ENCODE data around the gene EIF2B5. TPM values are rescaled to one million over a fixed set of nuclear protein-coding genes. Genes with fewer than 3 reads are reported as not detected.
A peak's percentile ranks its signal among the peaks of the same experiment; 100 is the strongest.

EIF2B5 gene
- total and polyA plus RNA-seq, 5 donors from 2014 or later = 50.6 to 60.1 (median 53.9) TPM

DNA sequence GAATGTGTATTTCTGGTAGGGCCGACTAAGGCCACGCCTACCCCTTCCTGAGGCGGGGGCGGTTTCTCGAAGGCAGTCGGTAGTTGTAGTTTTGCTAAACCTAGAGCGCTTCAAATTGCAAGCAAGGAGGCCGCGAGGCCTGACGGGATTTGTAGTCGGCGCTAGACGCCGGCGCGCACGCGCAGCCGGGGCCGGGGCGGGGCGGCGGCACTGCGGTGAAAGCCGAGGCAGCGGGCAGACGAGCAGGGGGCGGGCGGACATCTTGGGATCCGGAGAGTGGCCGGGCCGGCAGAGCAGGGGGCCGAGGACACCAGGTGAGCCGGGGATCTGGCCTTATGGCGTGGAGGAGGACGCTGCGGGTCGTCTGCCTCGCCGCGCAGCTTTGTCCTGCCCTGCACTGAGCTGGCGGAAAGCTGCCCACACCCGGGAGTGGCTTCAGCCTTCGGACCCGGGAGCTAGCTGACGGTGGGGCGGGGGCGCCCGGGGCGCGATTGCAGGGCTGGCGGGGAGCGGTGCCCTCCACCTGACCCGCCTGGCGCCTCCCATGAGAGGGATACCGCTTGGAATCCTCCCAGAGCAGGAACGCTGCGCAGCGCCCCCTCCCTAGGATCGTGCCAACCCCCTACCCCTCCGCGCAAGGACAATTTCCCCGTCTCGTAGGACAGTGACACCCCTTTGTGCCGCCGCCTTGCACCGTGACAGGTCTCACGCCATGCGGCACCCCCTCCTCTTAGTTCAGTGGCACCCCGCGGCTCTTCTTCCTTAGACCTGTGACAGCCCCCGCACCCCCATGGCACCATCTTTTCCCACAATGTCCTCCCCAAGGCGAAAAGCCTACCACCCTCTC, 39.7 kb downstream of the EIF2B5 start, which contains the start of gene AP2M1:
Gene AP2M1 (plus strand): TSS at position 210 of the 847 bp plus-strand sequence. CDS start 2,139 bp downstream, outside the sequence.
- H3K27ac Mint-ChIP-seq = peak within 1 kb of the TSS; percentile 82 to 93 (median 88)
- H3K4me1 Mint-ChIP-seq = peaks cover 4 to 45% (median 29%) of the 10 kb centered on the region in 4 donors
- DNase-seq (peak; percentile 96 to 98 (median 98)), ATAC-seq (ENCODE audit: low read depth in 2 of 2) (peak; percentile 98)
- H3K4me1 ChIP-seq (ENCODE audit: control insufficient read depth, insufficient read depth, low read length, poor library complexity, severe bottlenecking) = peaks cover 29% of the 10 kb centered on the region
- H3K27ac ChIP-seq (ENCODE audit: insufficient read depth, low read length, poor library complexity, severe bottlenecking) = peak within 1 kb of the TSS; percentile 77
- peaks cover 23% of the 10 kb centered on the region for H3K36me3 ChIP-seq (ENCODE audit: control insufficient read depth, insufficient read depth, low read length)
- H3K4me3 Mint-ChIP-seq = peak within 1 kb of the TSS; percentile 96 to 98 (median 98)
- H3K9me3 ChIP-seq (ENCODE audit: control insufficient read depth in 2 of 2, low read length in 2 of 2) = no peaks in the 10 kb centered on the region
- H3K27me3 Mint-ChIP-seq = peaks cover 5% of the 10 kb centered on the region
- peaks cover 27% of the 10 kb centered on the region for H3K36me3 Mint-ChIP-seq
- H3K27me3 ChIP-seq (ENCODE audit: control insufficient read depth, insufficient read depth, low read length) = no peaks in the 10 kb centered on the region
- peaks cover 0 to 2% (median 0%) of the 10 kb centered on the region in 7 donors for H3K9me3 Mint-ChIP-seq
- peak within 1 kb of the TSS; percentile 78 for H3K4me3 ChIP-seq (ENCODE audit: low read depth, low read length)

DNA sequence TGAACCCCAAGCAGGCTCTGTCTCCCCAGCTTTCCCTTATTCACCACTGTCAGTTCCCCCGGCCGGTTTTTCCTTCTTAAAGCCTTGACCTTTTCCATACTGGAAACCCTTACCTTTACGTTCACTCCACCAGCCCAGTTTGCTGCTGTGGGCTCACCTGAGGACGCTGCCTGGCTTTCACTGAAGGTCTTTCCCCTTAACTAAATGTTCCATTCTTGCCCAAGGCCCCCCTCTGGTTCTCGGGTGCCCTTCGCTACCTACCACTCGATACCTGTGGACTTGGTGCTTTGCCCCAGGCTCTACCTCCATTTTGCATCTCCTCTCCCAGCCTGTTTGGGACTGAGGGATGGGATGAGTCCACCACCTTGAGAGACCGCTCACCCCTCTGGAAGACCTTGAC, 40.3 kb downstream of the EIF2B5 start:
- H3K4me1 Mint-ChIP-seq = peaks cover 4 to 45% (median 29%) of the 10 kb centered on the region in 4 donors
- Histone ChIP-seq H3K36me3 (ENCODE audit: control insufficient read depth, insufficient read depth, low read length) (peaks cover 30% of the 10 kb centered on the region), H3K4me1 (ENCODE audit: control insufficient read depth, insufficient read depth, low read length, poor library complexity, severe bottlenecking) (peaks cover 29% of the 10 kb centered on the region), H3K4me3 (ENCODE audit: low read depth, low read length) (peak overlapping the region; percentile 78), H3K27me3 (ENCODE audit: control insufficient read depth, insufficient read depth, low read length) (no peaks in the 10 kb centered on the region), H3K9me3 (ENCODE audit: control insufficient read depth in 2 of 2, low read length in 2 of 2) (no peaks in the 10 kb centered on the region), H3K27ac (ENCODE audit: insufficient read depth, low read length, poor library complexity, severe bottlenecking) (peak overlapping the region; percentile 77)
- no peak for DNase-seq
- peaks cover 33% of the 10 kb centered on the region for H3K36me3 Mint-ChIP-seq
- no peak for ATAC-seq (ENCODE audit: low read depth in 2 of 2)
- peaks cover 5% of the 10 kb centered on the region for H3K27me3 Mint-ChIP-seq
- H3K27ac Mint-ChIP-seq = peak overlapping the region; percentile 34 to 93 (median 88)
- peak overlapping the region; percentile 96 to 98 (median 98) for H3K4me3 Mint-ChIP-seq
- peaks cover 0 to 2% (median 0%) of the 10 kb centered on the region in 7 donors for H3K9me3 Mint-ChIP-seq

DNA sequence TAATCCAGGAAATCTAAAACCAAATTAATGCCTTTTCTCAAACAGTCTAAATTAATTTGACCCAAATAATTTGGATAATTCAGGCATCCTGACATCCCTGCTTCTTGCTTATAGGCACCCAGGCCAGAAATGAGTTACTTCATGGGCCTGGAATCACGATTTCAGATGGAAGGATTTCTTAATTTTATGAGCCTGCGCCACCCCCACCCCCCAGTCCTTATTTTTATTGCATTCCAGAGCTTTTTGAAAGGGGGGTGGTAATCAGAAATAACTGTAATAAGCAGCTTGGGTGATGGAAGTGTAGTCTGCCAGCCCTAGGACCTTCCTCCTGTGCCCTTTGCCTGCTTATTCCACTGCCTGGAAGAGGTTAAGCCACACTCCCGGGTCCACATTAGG, 40.8 kb downstream of the EIF2B5 start:
- Mint-ChIP-seq H3K27me3 (peaks cover 5% of the 10 kb centered on the region), H3K9me3 (peaks cover 0 to 2% (median 0%) of the 10 kb centered on the region in 7 donors), H3K27ac (peak overlapping the region; percentile 34 to 88 (median 36)), H3K4me3 (peak overlapping the region; percentile 96 to 98 (median 98)), H3K4me1 (peaks cover 4 to 45% (median 29%) of the 10 kb centered on the region in 4 donors), H3K36me3 (peaks cover 35% of the 10 kb centered on the region)
- peaks cover 34% of the 10 kb centered on the region for H3K36me3 ChIP-seq (ENCODE audit: control insufficient read depth, insufficient read depth, low read length)
- H3K4me3 ChIP-seq (ENCODE audit: low read depth, low read length) = peak overlapping the region; percentile 78
- no peak for ATAC-seq (ENCODE audit: low read depth in 2 of 2)
- DNase-seq = no peak
- H3K27ac ChIP-seq (ENCODE audit: insufficient read depth, low read length, poor library complexity, severe bottlenecking) = no peak overlapping the region
- no peaks in the 10 kb centered on the region for H3K9me3 ChIP-seq (ENCODE audit: control insufficient read depth in 2 of 2, low read length in 2 of 2)
- peaks cover 29% of the 10 kb centered on the region for H3K4me1 ChIP-seq (ENCODE audit: control insufficient read depth, insufficient read depth, low read length, poor library complexity, severe bottlenecking)
- no peaks in the 10 kb centered on the region for H3K27me3 ChIP-seq (ENCODE audit: control insufficient read depth, insufficient read depth, low read length)

DNA sequence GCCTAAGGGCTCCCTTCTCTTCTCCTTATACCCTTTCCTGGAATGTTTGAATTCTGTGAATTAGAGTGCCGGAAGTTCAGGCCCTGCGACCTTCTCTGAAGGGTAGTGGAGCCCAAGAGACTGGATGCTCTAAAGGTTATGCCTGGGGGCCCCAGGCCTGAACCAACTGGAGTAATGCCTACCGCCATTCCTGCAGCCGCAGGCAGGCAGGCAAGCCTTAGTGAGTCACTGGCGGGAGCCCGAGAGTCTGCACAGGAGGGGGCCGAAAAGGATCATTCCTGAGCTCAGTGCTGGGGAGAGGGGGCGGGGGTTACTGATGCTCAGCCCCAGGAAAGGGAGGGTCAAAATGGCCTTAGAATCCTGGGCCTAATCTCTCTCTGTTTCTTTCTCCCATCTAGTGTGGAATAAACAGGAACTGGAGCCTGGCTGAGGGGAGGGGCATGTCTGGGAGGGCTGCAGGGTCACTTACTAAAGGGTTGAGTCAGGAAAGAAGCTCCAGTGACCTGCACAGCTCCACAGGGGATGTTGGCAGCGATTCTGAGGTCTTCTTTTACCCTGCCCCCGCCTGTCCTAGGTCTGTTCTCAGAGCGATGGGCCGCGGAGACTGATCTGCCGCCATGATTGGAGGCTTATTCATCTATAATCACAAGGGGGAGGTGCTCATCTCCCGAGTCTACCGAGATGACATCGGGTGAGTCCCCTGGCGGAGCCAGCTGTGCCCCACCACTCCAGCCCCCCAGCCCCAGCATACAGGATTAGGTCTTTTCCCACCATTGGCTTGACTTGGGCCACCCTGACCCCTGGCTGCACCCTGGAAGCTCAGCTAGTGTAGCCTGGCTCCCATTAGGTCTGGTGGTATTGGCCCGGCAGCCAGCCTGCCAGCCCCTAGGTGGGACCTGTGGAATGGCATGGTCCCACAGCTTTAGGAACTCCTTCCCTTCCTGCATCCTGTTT, 41.5 kb downstream of the EIF2B5 start:
- Histone ChIP-seq H3K36me3 (ENCODE audit: control insufficient read depth, insufficient read depth, low read length) (peaks cover 41% of the 10 kb centered on the region), H3K4me1 (ENCODE audit: control insufficient read depth, insufficient read depth, low read length, poor library complexity, severe bottlenecking) (peaks cover 29% of the 10 kb centered on the region), H3K27ac (ENCODE audit: insufficient read depth, low read length, poor library complexity, severe bottlenecking) (no peak overlapping the region), H3K9me3 (ENCODE audit: control insufficient read depth in 2 of 2, low read length in 2 of 2) (no peaks in the 10 kb centered on the region), H3K4me3 (ENCODE audit: low read depth, low read length) (peak overlapping the region; percentile 78), H3K27me3 (ENCODE audit: control insufficient read depth, insufficient read depth, low read length) (no peaks in the 10 kb centered on the region)
- Mint-ChIP-seq H3K4me1 (peaks cover 4 to 45% (median 29%) of the 10 kb centered on the region in 4 donors), H3K4me3 (peak overlapping the region; percentile 96 to 98 (median 98)), H3K9me3 (peaks cover 0 to 2% (median 0%) of the 10 kb centered on the region in 7 donors), H3K27me3 (peaks cover 5% of the 10 kb centered on the region), H3K36me3 (peaks cover 36% of the 10 kb centered on the region), H3K27ac (peak overlapping the region in 1 of 3 donors; percentile 36)
- ATAC-seq (ENCODE audit: low read depth in 2 of 2) (no peak), DNase-seq (no peak)

DNA sequence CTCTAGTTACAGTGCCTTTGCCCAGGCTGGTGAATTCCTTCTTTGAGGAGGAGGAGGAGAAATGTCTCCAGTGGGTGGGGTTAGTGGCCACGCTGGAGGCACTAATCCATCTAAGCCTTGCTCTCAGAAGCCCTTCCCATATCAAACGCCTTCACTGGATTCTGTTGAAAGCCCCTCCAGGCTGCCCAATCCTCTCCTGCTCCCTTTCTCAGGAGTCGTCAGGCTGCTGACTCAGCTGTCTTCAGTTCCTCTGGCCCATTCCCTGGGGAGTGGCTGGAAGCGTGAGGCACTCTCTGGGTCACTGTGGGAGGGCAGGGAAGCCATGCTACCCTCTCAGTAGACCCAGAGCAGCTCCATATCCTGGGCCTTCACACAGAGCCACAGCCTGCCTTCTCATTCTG, 42.2 kb downstream of the EIF2B5 start:
- no peaks in the 10 kb centered on the region for H3K27me3 ChIP-seq (ENCODE audit: control insufficient read depth, insufficient read depth, low read length)
- Mint-ChIP-seq H3K4me3 (peak overlapping the region; percentile 43 to 98 (median 62)), H3K36me3 (peaks cover 39% of the 10 kb centered on the region), H3K27me3 (peaks cover 5% of the 10 kb centered on the region), H3K9me3 (peaks cover 0 to 2% (median 0%) of the 10 kb centered on the region in 7 donors), H3K4me1 (peaks cover 4 to 45% (median 29%) of the 10 kb centered on the region in 4 donors), H3K27ac (no peak overlapping the region)
- peaks cover 29% of the 10 kb centered on the region for H3K4me1 ChIP-seq (ENCODE audit: control insufficient read depth, insufficient read depth, low read length, poor library complexity, severe bottlenecking)
- H3K36me3 ChIP-seq (ENCODE audit: control insufficient read depth, insufficient read depth, low read length) = peaks cover 48% of the 10 kb centered on the region
- no peak overlapping the region for H3K4me3 ChIP-seq (ENCODE audit: low read depth, low read length)
- H3K27ac ChIP-seq (ENCODE audit: insufficient read depth, low read length, poor library complexity, severe bottlenecking) = no peak overlapping the region
- DNase-seq (no peak), ATAC-seq (ENCODE audit: low read depth in 2 of 2) (no peak)
- H3K9me3 ChIP-seq (ENCODE audit: control insufficient read depth in 2 of 2, low read length in 2 of 2) = no peaks in the 10 kb centered on the region

DNA sequence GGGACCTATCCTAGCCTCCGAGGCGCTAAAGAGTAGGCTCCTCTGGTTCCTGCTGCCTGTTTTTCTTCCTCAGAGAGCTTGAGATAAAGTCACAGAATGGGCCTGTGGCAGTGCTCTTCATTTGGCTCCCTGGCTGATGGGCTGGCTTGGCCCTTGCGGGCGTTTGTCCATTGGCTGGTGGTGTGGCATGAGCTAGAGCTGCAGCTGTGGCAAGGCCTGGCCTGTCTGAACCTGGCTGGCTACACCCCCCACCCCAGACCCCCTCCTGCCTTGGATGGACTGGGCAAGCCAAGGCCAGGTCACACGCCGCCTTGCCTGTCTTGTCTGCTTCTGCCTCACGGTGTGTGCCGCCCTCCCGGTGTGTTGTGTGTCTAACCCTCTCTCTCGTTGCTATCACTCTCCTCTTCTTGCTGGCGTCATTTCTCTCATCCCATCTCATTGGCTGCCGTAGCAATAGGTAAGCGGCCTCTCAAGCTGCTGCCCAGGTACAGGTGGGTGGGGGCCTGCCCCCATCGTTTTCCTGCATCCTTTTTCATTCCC, 42.7 kb downstream of the EIF2B5 start:
- ATAC-seq (ENCODE audit: low read depth in 2 of 2) (no peak), DNase-seq (no peak)
- peaks cover 53% of the 10 kb centered on the region for H3K36me3 ChIP-seq (ENCODE audit: control insufficient read depth, insufficient read depth, low read length)
- H3K4me3 ChIP-seq (ENCODE audit: low read depth, low read length) = no peak overlapping the region
- Mint-ChIP-seq H3K4me3 (peak overlapping the region; percentile 58 to 81 (median 64)), H3K9me3 (peaks cover 0 to 2% (median 0%) of the 10 kb centered on the region in 7 donors), H3K4me1 (peaks cover 2 to 45% (median 28%) of the 10 kb centered on the region in 4 donors), H3K27ac (no peak overlapping the region), H3K36me3 (peaks cover 44% of the 10 kb centered on the region), H3K27me3 (peaks cover 5% of the 10 kb centered on the region)
- peaks cover 29% of the 10 kb centered on the region for H3K4me1 ChIP-seq (ENCODE audit: control insufficient read depth, insufficient read depth, low read length, poor library complexity, severe bottlenecking)
- H3K27ac ChIP-seq (ENCODE audit: insufficient read depth, low read length, poor library complexity, severe bottlenecking) = no peak overlapping the region
- no peaks in the 10 kb centered on the region for H3K27me3 ChIP-seq (ENCODE audit: control insufficient read depth, insufficient read depth, low read length)
- no peaks in the 10 kb centered on the region for H3K9me3 ChIP-seq (ENCODE audit: control insufficient read depth in 2 of 2, low read length in 2 of 2)

Data from CD4-positive, CD25-positive, alpha-beta regulatory T cell (primary cell).